Mammary epithelial cell (primary cell): ENCODE data around the gene ASB1.

ENCODE experiments used
- EZH2 ChIP-seq: IDR thresholded peaks from 2 replicates; pipeline ENCODE4 v1.6.1; 2012; ENCODE audit warnings: low read length, inconsistent platforms, borderline replicate concordance
- TF ChIP-seq, protein P1 (sequence below), 2 donors: IDR thresholded peaks in 1 of 2; conservative IDR thresholded peaks in 1 of 2; 2 replicates each; pipeline ENCODE4 v1.5.1; 2011 to 2012; ENCODE audit warnings: inconsistent platforms in 2 of 2, low read length in 2 of 2, mild to moderate bottlenecking in 2 of 2, control low read depth in 1 of 2, low read depth in 1 of 2; ENCODE audit not compliant: insufficient read depth in 1 of 2; ENCODE audit errors: extremely low read depth in 1 of 2

- TF ChIP-seq, protein P1, sequence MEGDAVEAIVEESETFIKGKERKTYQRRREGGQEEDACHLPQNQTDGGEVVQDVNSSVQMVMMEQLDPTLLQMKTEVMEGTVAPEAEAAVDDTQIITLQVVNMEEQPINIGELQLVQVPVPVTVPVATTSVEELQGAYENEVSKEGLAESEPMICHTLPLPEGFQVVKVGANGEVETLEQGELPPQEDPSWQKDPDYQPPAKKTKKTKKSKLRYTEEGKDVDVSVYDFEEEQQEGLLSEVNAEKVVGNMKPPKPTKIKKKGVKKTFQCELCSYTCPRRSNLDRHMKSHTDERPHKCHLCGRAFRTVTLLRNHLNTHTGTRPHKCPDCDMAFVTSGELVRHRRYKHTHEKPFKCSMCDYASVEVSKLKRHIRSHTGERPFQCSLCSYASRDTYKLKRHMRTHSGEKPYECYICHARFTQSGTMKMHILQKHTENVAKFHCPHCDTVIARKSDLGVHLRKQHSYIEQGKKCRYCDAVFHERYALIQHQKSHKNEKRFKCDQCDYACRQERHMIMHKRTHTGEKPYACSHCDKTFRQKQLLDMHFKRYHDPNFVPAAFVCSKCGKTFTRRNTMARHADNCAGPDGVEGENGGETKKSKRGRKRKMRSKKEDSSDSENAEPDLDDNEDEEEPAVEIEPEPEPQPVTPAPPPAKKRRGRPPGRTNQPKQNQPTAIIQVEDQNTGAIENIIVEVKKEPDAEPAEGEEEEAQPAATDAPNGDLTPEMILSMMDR (conservative IDR thresholded peaks at IDR 0.05 in 1 of 2, IDR thresholded peaks at IDR 0.05 in 1 of 2; ENCODE audit: extremely low read depth in 1 of 2, insufficient read depth in 1 of 2, low read depth in 1 of 2, low read length in 2 of 2): no peak
- no peak for TF ChIP-seq EZH2
Observed at GRCh38 chr2:238445409-238446190, 18.9 kb downstream of the ASB1 start.
